DOHH2 (cell line): ENCODE results near the gene REEP3.

Experiments
- CTCF ChIP-seq: fragments of 200-600 bp; sonication (generic); IDR thresholded peaks from one replicate; pipeline ENCODE4 v1.5.1; 2014; ENCODE audit warnings: antibody characterized with exemption, mild to moderate bottlenecking, low read depth, low read length; ENCODE audit not compliant: poor library complexity, severe bottlenecking
- EZH2phosphoT487 ChIP-seq: fragments of 200-600 bp; sonication (generic); IDR thresholded peaks from 2 replicates; pipeline ENCODE4 v1.6.1; 2017; ENCODE audit warnings: borderline replicate concordance, mild to moderate bottlenecking, antibody characterized with exemption, low read length, moderate library complexity, mixed read lengths

GRCh38 chr10:63611078-63611477, 89.9 kb downstream of the REEP3 start:
- TF ChIP-seq CTCF = no peak
- TF ChIP-seq EZH2phosphoT487 = no peak
